NCI-H460 (cell line): Measurements from ENCODE around the gene OR13C8. TPM values are rescaled to one million over a fixed set of nuclear protein-coding genes. Genes with fewer than 3 reads are reported as not detected.
"Not testable (repeated sequence)": the region's sequence is repeated elsewhere in the genome, so short reads cannot be mapped to it uniquely, and the experiment has no call there.

Source experiments
- DNase-seq: peaks from one replicate; pipeline ENCODE4 v3.0.0-alpha.2; 2016; ENCODE audit warnings: low read depth; ENCODE audit errors: extremely low read depth
- polyA plus RNA-seq: library from polyadenylated mRNA; depleted of rRNA; stranded (reverse); fragments of >200 nt; gene quantifications from 2 replicates; pipeline ENCODE4 v1.2.3, GENCODE V29; 2014; cell fraction: nucleus; rRNA removed
- total RNA-seq: library from RNA; depleted of rRNA; stranded (reverse); fragments of >200 nt; shearing (Covaris generic); gene quantifications from 2 replicates; pipeline ENCODE4 v1.2.3, GENCODE V29; 2014; rRNA removed

OR13C8 gene, protein sequence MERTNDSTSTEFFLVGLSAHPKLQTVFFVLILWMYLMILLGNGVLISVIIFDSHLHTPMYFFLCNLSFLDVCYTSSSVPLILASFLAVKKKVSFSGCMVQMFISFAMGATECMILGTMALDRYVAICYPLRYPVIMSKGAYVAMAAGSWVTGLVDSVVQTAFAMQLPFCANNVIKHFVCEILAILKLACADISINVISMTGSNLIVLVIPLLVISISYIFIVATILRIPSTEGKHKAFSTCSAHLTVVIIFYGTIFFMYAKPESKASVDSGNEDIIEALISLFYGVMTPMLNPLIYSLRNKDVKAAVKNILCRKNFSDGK
- not detected in 2 replicates for total RNA-seq
- not detected in 2 replicates for polyA plus RNA-seq

DNA sequence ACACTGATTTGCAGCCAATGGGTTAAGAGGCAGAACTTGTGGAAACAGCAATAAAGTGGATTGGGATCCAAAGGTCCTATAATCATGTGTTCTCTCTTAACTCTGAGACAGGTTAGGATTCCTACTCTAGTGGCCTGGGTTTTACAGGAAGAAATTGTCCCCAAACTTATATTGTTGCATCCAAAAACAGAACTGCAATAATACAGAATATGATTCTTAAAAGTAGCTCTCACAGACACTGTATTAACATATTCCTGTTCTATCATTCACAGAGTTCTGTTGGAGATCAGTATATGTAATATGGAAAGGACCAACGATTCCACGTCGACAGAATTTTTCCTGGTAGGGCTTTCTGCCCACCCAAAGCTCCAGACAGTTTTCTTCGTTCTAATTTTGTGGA is at the start of gene OR13C8:
OR13C8 (plus strand) TSS at position 301 of the 400 bp plus-strand sequence; CDS start at position 301, 0 bp downstream.
- DNase-seq = no peak

DNA sequence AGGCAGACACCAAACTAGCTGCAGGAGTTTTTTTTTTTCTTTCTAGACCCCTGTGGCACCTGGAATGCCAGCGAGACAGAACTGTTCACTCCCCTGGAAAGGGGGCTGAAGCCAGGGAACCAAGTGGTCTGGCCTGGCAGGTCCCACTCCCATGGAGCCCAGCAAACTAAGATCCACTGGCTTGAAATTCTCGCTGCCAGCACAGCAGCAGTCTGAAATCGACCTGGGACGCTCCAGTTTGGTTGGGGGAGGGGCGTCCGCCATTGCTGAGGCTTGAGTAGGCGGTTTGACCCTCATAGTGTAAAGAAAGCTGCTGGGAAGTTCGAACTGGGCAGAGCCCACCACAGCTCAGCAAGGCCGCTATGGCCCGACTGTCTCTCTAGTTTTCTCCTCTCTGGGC is 48.7 kb upstream of the OR13C8 start:
- DNase-seq = not testable (repeated sequence)

DNA sequence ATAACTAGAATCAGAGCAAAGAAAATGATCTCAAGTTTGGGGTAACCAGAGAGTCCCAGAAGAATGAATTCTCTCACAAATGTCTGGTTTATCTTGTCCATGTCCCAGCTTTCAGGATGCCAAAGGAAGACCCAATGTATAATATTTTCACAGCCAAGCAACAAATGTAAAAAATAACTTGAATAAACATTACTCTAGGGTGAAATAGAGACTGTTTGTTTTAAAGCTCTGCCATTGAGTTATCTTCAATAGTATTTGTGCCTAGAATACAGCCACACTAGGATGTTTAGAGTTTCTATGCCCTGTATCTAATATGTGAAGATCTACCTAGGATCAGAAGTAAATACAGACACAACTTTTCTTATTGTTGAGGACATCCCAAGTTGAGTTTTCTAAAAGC is 41.9 kb upstream of the OR13C8 start, which contains the start of gene OR13C4:
OR13C4 (minus strand) TSS at position 101 of the 400 bp plus-strand sequence; CDS start at position 101, 0 bp downstream.
- DNase-seq = no peak

DNA sequence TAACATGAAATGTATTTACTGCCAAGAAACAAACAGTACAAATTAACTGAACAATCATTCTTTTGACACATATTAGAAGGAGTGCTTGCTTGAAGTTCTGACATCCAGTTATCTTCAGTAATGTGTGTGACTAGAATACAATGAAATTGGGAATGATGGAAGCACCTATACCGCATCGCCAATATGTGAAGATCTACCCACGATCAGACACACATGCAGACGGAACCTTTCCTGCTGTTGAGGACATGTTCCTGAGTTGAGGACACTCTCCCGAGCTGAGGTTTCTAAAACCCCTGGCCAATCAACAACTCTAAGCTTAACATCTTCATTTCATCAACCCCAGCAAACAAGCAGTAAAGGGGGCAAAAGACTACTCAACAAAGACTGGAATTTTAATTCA is 32.2 kb upstream of the OR13C8 start, which contains the start of gene OR13C3:
OR13C3 (minus strand) TSS at position 101 of the 400 bp plus-strand sequence. CDS start 133 bp downstream, outside the sequence.
- DNase-seq = no peak

DNA sequence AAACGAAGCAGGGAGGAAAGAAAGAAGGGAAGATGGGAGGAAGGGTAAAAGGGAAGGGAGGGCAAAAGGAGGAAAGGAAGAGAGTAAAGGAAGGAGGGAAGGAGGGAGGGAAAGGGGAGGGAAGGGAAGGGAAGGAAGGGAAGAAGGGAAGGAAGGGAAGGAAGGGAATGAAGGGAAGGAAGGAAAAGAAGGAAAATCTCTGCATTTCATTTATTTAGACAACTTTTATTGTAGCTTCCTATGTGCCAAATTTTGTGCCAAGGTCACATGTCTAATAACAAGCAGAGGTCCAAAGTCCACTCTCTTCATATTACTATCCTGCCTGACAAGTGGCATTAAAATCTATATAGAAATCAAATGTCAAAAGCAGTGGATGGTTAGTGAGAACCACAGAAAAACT is 29.7 kb upstream of the OR13C8 start:
- DNase-seq = no peak

DNA sequence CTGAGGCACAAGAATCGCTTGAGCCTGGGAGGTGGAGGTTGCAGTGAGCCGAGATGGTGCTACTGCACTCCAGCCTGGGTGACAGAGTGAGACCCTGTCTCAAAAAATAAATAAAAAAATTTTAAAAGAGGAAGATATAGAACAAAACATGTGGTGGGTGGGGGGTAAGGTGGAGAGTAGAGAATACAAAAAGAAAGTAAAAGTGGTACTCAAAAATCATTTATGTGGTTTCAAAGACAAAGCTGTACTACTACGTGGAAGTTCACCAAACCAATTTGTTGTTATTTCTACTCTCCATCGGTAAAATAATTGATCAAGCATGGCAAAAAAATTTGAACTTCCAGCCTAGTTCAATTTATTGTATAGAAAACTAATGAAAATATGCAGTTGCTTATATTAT is 24.3 kb upstream of the OR13C8 start:
- DNase-seq = no peak

DNA sequence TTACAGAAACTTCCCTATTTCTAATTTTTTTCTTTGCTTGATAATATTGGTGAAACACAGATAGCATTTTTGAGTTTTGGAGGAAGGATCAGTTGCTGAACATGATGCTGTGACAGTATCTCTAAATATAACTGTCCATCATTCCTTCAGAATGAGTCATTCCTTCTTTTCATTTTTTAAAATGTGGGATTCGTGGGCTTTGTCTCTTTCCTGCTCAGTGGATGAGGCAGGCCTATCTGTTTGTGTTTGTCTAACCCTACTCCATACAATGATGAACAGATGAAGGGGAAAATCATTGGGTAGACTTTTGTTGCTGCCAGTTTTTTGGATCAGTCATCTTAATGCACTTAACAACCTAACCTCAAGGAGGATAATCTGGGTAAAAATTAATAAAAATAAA is 15.7 kb upstream of the OR13C8 start:
- DNase-seq = no peak

DNA sequence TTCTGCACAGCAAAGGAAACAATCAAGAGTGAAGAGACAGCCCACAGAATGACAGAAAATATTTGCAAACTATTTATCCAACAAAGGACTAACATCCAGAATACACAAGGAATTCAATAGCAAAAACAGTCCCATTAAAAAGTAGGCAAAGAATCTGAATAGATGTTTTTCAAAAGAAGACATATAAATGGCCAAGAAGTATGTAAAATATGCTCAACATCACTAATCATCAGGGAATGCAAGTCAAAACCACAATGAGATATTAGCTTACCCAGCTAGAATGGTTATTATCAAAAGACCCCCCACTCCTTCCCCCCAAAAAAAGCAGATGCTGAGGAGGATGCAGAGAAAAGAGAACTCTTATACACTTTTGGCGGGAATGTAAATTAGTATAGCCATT is 13.4 kb upstream of the OR13C8 start:
- DNase-seq = no peak

DNA sequence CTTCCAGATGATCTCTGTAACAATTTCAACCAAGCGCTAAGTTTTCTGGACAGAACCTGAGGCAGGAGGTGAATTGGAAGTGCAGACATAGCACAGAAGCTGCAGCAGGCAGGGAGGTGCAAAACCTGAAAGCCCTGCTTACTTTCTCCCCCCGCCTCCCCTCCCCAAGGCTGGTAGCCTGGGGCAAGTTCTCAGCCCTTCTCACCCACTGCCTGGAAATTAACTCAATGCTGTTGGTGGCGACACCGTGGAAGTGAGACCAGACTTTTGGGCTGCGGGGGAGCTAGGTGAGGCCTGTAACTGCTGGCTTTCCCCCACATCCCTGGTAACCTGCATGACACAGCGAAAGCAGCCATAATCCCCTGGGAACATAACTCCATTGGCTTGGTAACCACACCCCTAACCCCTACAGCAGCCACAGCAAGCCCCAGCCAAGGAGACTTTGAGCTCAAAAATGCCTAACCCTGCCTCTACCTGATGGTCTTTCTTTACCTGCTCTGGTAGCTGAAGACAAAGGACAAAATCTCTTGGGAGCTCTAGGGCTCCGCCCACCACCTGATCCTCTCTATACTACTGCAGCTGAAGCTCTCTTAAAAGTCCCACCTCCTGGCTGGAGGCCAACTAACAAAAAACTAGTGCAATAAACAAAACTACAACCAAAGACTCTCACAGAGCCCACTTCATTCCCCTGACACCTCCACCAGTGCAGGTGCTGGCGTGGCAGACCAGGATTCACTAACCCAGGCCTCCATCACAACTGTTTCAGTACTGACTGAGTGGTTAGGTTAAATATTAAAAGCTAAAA is 11.9 kb upstream of the OR13C8 start:
- DNase-seq = no peak

DNA sequence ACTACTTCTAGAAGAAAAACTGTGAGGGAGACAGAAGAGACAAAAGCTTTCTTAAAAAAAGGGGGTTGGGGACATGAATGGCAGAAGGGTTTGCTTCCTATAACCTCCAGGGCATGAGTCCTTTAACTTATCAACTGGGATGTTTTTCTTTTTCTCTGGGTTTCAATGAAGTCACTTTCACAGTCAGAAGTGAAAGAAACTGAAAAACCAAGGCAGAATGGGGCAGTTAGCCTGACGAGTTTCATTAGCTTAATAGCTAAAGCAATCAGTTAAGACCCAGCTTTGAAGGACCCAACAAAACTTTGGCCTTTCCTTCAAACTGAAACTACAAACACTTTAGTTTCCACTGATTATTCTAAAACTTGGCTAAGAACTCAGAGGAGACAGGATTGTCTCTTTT is 4.6 kb upstream of the OR13C8 start:
- DNase-seq = no peak

DNA sequence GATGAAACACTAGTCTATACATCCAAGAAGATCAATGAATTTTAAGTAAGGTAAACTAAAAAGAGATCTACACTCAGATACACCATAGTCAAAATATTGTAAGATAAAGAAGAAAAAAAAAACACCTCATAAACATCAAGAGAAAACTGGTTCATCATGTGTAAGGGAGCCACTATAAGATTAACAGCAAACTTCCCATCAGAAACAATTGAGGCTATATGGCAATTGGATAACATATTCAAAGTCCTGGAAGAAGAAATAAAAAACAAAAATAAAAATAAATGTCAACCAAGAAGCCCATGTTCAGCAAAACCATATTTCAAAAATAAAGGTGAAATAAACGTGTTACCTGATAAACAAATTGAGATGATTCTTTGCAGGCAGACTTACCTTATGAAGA is 3.6 kb downstream of the OR13C8 start:
- no peak for DNase-seq

DNA sequence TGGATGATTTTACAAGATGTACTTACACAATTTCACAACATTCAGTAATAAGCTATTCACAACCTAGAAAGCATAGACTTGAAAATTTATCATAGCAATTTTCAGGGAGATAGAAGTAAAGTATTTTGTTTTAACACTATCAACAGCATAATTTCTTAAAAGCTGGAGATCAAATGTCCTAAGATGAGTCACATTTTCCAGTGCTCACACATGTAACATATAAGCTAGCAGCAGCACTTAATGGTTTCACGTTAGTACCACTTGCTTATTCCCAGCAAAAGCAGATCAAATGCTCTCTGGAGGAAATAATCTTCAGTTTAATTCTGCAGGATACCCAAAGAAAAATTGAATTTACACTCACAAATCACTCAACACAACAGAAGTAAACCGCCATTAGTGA is 6.5 kb downstream of the OR13C8 start:
- no peak for DNase-seq

DNA sequence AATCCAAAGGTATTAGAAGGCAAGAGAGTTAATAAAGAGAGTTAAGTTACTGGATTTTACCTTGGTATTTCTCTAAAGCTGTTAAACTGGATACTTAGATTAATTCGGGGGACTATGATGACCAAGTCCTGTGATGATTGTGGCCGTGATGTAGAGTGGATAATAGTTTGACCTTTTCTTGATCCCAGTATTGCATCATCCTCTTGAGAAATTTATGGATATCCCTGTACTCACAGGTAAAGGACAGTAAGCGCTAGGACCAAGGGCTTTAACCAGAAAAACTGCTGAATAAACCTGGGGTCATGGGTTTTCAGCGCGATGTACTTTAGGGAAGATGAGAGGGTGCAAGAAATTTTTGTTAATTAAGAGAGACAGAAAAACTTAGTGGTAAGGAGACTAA is 8.3 kb downstream of the OR13C8 start:
- DNase-seq = no peak

DNA sequence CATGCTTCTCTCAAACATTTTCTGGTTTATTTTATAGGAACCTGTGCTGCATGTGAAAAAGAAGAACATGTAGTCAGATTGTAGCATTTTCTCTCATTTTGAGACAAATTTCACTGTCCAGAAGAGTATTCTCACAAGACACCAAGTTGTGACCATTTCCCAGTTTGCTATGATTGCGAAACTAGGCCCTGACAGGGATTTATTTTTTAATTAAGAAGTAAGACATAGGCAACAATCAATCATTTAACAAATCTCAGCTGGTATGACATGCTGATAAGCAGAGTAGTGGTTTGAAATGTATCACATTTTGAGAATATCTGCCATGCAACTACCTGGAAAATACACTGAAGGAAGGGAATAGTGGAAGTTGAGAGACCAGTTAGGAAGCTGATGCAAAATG is 11.6 kb downstream of the OR13C8 start:
- DNase-seq = no peak

DNA sequence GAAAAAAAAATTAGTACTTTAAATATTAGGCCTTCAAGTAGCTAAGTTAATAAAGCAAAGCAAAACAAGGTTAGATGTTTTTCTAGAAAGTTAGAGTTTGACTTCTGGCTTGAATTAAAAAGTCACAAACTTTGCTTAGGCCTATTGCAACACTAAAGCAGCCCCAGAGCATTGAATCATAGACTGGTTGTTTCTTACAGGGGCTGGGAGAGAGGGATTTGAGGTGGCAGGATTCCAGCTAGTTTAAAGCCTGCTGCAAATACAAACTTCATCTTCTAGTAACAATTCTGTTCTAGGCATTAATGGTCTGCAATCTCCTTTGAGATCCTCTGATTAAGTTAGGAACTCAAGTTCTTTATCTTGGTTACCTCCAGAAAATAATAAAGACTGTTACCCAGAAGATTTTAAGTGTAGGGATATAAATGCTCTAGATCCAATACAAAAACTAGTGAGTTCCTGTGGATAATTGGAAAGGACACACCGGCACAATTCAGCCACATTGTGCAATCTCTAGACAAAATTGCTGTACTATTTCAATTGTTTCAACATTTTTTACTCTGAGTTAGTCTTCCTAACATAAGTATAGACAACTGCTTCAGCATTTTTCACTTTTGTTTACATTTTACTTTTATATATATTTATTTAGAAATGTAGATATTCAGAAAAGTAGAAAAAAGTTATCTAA is 17.7 kb downstream of the OR13C8 start:
- DNase-seq = no peak

DNA sequence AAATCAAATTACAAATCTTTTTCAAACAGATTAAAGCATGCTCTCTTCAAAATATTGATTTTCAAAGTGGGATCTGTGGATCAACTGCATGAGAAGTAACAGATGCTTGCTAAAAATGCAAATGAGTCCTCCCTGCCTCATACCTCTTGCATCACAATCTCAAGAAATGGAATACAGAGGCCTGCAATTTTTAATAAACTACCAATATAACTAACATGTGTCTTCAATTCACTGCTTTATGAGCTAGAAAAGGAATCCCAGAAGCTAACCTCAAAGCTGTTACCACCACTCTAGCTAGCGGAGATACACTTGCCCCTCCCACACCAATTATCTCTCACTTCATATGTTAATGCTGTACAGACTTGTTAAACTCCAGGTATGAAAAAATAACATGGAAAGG is 20.7 kb downstream of the OR13C8 start:
- no peak for DNase-seq

DNA sequence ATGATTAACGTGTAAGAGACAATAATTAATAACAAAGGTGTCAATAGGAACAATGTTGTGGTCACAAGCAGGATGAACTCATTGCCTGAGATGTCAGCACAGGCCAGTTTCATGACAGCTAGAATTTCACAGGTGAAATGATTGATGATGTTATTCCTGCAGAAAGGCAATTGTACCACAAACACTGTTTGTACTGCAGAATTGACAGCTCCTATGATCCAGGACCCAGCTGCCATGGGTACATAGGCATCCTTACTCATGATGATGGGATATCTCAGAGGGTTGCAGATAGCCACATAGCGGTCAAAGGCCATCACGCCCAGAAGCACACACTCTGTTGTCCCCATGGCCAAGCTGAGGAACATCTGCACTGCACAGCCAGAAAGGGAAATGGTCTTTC is 29.8 kb downstream of the OR13C8 start:
- not testable (repeated sequence) for DNase-seq

DNA sequence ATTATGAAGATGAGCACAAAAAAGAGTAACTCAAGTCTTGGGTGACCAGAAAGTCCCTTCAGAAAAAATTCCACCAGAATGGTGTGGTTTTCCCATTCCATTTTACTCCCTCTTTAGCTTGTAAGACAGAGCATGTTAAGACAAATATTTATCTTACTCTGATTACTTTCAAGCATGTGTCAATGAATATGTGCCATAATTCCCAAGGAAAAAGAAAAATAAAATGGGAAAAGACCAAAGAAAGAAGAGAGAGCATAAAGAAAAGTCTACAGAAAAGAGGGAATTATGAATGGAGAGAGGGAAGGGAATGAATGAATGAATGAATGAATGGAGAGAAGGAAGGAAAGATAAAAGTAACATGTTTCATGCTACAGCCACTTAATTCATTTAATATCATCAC is 30.3 kb downstream of the OR13C8 start, which contains the start of gene OR13C5:
OR13C5 (minus strand) TSS at position 101 of the 400 bp plus-strand sequence; CDS start at position 101, 0 bp downstream.
- not testable (repeated sequence) for DNase-seq

DNA sequence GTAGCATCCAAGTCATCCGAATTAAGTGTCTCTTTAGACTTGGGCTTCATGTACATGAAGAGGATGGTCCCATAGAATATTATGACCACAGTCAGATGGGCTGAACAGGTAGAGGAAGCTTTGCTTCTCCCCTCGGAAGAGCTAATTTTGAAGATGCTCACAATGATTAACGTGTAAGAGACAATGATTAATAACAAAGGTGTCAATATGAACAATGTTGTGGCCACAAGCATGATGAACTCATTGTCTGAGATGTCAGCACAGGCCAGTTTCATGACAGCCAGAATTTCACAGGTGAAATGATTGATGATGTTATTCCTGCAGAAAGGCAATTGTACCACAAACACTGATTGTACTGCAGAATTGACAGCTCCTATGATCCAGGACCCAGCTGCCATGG is 35.8 kb downstream of the OR13C8 start:
- DNase-seq = no peak

DNA sequence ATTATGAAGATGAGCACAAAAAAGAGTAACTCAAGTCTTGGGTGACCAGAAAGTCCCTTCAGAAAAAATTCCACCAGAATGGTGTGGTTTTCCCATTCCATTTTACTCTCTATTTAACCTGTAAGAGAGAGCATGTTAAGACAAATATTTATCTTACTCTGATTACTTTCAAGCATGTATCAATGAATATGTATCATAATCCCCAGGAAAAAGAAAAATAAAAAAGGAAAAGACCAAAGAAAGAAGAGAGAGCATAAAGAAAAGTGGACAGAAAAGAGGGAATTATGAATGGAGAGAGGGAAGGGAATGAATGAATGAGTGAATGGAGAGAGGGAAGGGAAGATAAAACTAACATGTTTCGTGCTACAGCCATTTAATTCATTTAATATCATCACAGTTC is 36.6 kb downstream of the OR13C8 start, which contains the start of gene OR13C2:
OR13C2 (minus strand) TSS at position 101 of the 400 bp plus-strand sequence; CDS start at position 101, 0 bp downstream.
- not testable (repeated sequence) for DNase-seq

DNA sequence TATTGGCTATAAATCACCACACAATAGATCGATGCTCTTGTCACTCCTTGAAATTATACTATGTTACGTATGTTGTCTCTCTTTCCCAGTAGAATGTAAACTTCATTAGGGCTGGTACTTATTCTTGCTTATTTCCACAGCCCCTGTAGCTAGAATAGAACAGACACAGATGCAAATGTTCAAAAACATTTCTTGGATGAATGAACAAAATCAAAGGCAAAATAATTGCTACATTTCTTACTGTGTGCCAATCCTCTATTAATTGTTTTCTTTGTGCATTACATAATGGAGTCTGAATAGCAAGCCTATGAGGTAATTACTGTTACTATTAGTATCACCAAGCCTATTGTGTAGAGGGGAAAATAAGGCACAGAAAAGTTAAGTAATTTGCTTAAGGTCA is 37.2 kb downstream of the OR13C8 start:
- no peak for DNase-seq
